ENCODE data around the gene KIAA1328. TPM values are rescaled to one million over a fixed set of nuclear protein-coding genes. Genes with fewer than 3 reads are reported as not detected.
A peak's percentile ranks its signal among the peaks of the same experiment; 100 is the strongest.
"Not testable (repeated sequence)": the region's sequence is repeated elsewhere in the genome, so short reads cannot be mapped to it uniquely, and the experiment has no call there.

The KIAA1328 gene
- total RNA-seq, 1 donor from 2014 or later = 7.9 TPM

GRCh38 chr18:36812678-36813077, 16.2 kb upstream of the KIAA1328 start:
- Mint-ChIP-seq H3K4me1 (ENCODE audit: low read depth) (peaks cover 4% of the 10 kb centered on the region), H3K27ac (no peak overlapping the region), H3K27me3 (ENCODE audit: low read depth) (no peaks in the 10 kb centered on the region), H3K9me3 (no peaks in the 10 kb centered on the region), H3K4me3 (ENCODE audit: low read depth) (no peak overlapping the region), H3K36me3 (ENCODE audit: low read depth) (peaks cover 56% of the 10 kb centered on the region)
- intact Hi-C loops (cut with micrococcal nuclease) = no loop called here
- DNase-seq (ENCODE audit: low spot score) = no peak

- Mint-ChIP-seq H3K9me3 (no peaks in the 10 kb centered on the region), H3K27ac (no peak overlapping the region), H3K4me3 (ENCODE audit: low read depth) (no peak overlapping the region)
Measured at GRCh38 chr18:36813101-36813775, 15.7 kb upstream of the KIAA1328 start.

GRCh38 chr18:36813824-36814223, 15.1 kb upstream of the KIAA1328 start:
- Mint-ChIP-seq H3K36me3 (ENCODE audit: low read depth) (peaks cover 62% of the 10 kb centered on the region), H3K4me1 (ENCODE audit: low read depth) (peaks cover 4% of the 10 kb centered on the region), H3K27ac (peak overlapping the region; percentile 12), H3K9me3 (no peaks in the 10 kb centered on the region), H3K4me3 (ENCODE audit: low read depth) (no peak overlapping the region), H3K27me3 (ENCODE audit: low read depth) (no peaks in the 10 kb centered on the region)
- no peak for DNase-seq (ENCODE audit: low spot score)
- intact Hi-C loops (cut with micrococcal nuclease) = no loop called here

More at GRCh38 chr18:36813101-36813775, 15.7 kb upstream of the KIAA1328 start:
- Mint-ChIP-seq H3K36me3 (ENCODE audit: low read depth) (peaks cover 56% of the 10 kb centered on the region), H3K27me3 (ENCODE audit: low read depth) (no peaks in the 10 kb centered on the region), H3K4me1 (ENCODE audit: low read depth) (peaks cover 4% of the 10 kb centered on the region)
- no peak for DNase-seq (ENCODE audit: low spot score)
- intact Hi-C loops (cut with micrococcal nuclease) = no loop called here

GRCh38 chr18:36814994-36815393, 13.9 kb upstream of the KIAA1328 start:
- H3K4me3 Mint-ChIP-seq (ENCODE audit: low read depth) = no peak overlapping the region
- H3K27me3 Mint-ChIP-seq (ENCODE audit: low read depth) = no peaks in the 10 kb centered on the region
- no peak for DNase-seq (ENCODE audit: low spot score)
- H3K27ac Mint-ChIP-seq = no peak overlapping the region
- peaks cover 65% of the 10 kb centered on the region for H3K36me3 Mint-ChIP-seq (ENCODE audit: low read depth)
- H3K9me3 Mint-ChIP-seq = no peaks in the 10 kb centered on the region
- intact Hi-C loops (cut with micrococcal nuclease) = no loop called here
- H3K4me1 Mint-ChIP-seq (ENCODE audit: low read depth) = peaks cover 3% of the 10 kb centered on the region

DNA sequence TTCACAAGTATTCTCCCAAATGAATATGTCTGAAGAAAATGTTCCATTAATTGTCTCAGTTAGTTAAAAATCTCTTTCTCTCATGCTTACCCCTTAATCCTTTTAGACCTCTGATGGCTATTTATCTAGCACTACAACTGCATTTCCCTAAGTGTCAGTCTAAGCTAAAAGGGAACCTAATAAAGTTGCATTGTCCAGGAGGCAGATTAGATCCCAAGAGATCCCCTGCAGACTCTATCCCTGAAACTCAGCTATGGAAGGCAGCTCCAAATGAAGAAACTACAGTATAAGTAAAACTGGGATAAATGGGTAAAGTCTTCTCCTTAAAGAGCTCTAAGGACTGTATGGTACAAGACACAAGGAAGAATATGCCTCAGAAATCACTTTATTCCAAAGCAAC, 12.8 kb upstream of the KIAA1328 start:
- H3K4me3 Mint-ChIP-seq (ENCODE audit: low read depth); H3K4me1 Mint-ChIP-seq (ENCODE audit: low read depth); DNase-seq (ENCODE audit: low spot score); H3K9me3 Mint-ChIP-seq; intact Hi-C loops (cut with micrococcal nuclease); H3K27me3 Mint-ChIP-seq (ENCODE audit: low read depth); H3K27ac Mint-ChIP-seq: not testable (repeated sequence)
- H3K36me3 Mint-ChIP-seq (ENCODE audit: low read depth) = peaks cover 69% of the 10 kb centered on the region

GRCh38 chr18:36817039-36817438, 11.9 kb upstream of the KIAA1328 start:
- Mint-ChIP-seq H3K9me3 (no peaks in the 10 kb centered on the region), H3K36me3 (ENCODE audit: low read depth) (peaks cover 75% of the 10 kb centered on the region), H3K4me1 (ENCODE audit: low read depth) (no peaks in the 10 kb centered on the region), H3K27ac (no peak overlapping the region), H3K27me3 (ENCODE audit: low read depth) (no peaks in the 10 kb centered on the region), H3K4me3 (ENCODE audit: low read depth) (no peak overlapping the region)
- DNase-seq (ENCODE audit: low spot score) = no peak
- intact Hi-C loops (cut with micrococcal nuclease) = no loop called here

GRCh38 chr18:36818652-36819051, 10.3 kb upstream of the KIAA1328 start:
- intact Hi-C loops (cut with micrococcal nuclease) = no loop called here
- H3K36me3 Mint-ChIP-seq (ENCODE audit: low read depth) = peaks cover 62% of the 10 kb centered on the region
- no peaks in the 10 kb centered on the region for H3K9me3 Mint-ChIP-seq
- H3K27me3 Mint-ChIP-seq (ENCODE audit: low read depth) = no peaks in the 10 kb centered on the region
- no peak for DNase-seq (ENCODE audit: low spot score)
- H3K27ac Mint-ChIP-seq = no peak overlapping the region
- no peak overlapping the region for H3K4me3 Mint-ChIP-seq (ENCODE audit: low read depth)
- H3K4me1 Mint-ChIP-seq (ENCODE audit: low read depth) = no peaks in the 10 kb centered on the region

- Mint-ChIP-seq H3K4me1 (ENCODE audit: low read depth) (peaks cover 9% of the 10 kb centered on the region), H3K9me3 (no peaks in the 10 kb centered on the region), H3K27ac (no peak overlapping the region), H3K36me3 (ENCODE audit: low read depth) (peaks cover 62% of the 10 kb centered on the region), H3K27me3 (ENCODE audit: low read depth) (no peaks in the 10 kb centered on the region), H3K4me3 (ENCODE audit: low read depth) (no peak overlapping the region)
- intact Hi-C loops (cut with micrococcal nuclease) = no loop called here
- no peak for DNase-seq (ENCODE audit: low spot score)
Measured at GRCh38 chr18:36819621-36820020, 9.3 kb upstream of the KIAA1328 start.

DNA sequence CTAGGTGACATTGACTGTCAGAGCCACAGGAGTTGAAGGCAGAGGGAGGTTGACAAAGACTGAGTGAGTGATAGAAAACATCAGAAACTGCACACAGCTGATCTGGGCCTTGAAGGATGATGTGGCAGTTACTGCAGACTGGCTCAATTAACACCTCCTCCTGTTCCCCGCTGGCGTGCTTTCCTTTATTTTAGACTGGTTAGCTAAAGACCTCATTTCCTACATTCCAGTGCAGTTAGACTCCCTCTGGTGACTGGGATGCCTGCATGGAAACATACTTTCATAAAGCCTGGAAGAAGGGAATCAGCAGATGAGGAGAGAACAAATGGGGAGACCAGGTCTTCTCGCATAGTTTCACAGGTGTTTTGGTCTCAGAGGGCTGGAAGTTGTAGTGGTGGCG, 7.2 kb upstream of the KIAA1328 start:
- Mint-ChIP-seq H3K4me3 (ENCODE audit: low read depth) (no peak overlapping the region), H3K36me3 (ENCODE audit: low read depth) (peaks cover 57% of the 10 kb centered on the region), H3K27ac (no peak overlapping the region), H3K4me1 (ENCODE audit: low read depth) (peaks cover 14% of the 10 kb centered on the region), H3K9me3 (no peaks in the 10 kb centered on the region), H3K27me3 (ENCODE audit: low read depth) (no peaks in the 10 kb centered on the region)
- DNase-seq (ENCODE audit: low spot score) = no peak
- intact Hi-C loops (cut with micrococcal nuclease) = no loop called here

GRCh38 chr18:36825526-36825925, 3.4 kb upstream of the KIAA1328 start:
- Mint-ChIP-seq H3K4me3 (ENCODE audit: low read depth) (no peak overlapping the region), H3K36me3 (ENCODE audit: low read depth) (peaks cover 38% of the 10 kb centered on the region), H3K9me3 (no peaks in the 10 kb centered on the region), H3K27ac (no peak overlapping the region), H3K4me1 (ENCODE audit: low read depth) (peaks cover 34% of the 10 kb centered on the region), H3K27me3 (ENCODE audit: low read depth) (no peaks in the 10 kb centered on the region)
- no peak for DNase-seq (ENCODE audit: low spot score)
- intact Hi-C loops (cut with micrococcal nuclease) = loop anchor here (5.0 kb wide), 1 partner anchor 53 kb away; no protein-coding TSS in a partner anchor

DNA sequence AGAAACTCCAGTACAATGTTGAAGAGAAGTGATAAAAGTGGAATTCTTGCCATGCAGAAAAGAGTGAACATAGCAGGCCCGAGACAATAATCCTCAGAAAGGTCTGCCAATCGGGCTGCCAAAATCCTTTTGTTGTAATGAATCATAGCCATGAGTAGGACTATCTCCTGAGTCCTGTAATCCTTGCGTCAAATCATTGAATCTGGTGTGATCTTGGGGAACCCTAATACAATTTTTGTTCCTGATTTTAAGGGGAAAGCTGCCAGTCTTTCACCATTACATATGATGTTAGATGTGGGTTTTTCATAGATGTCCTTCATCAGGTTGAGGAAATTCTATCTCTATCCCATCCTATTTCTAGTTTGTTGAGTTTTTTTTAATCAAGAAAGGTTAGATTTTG, 2.4 kb upstream of the KIAA1328 start:
- no peak overlapping the region for H3K4me3 Mint-ChIP-seq (ENCODE audit: low read depth)
- no peaks in the 10 kb centered on the region for H3K9me3 Mint-ChIP-seq
- intact Hi-C loops (cut with micrococcal nuclease) = loop anchor here (5.0 kb wide), 1 partner anchor 54 kb away; no protein-coding TSS in a partner anchor
- peaks cover 43% of the 10 kb centered on the region for H3K4me1 Mint-ChIP-seq (ENCODE audit: low read depth)
- peaks cover 30% of the 10 kb centered on the region for H3K36me3 Mint-ChIP-seq (ENCODE audit: low read depth)
- H3K27me3 Mint-ChIP-seq (ENCODE audit: low read depth) = no peaks in the 10 kb centered on the region
- no peak overlapping the region for H3K27ac Mint-ChIP-seq
- no peak for DNase-seq (ENCODE audit: low spot score)

DNA sequence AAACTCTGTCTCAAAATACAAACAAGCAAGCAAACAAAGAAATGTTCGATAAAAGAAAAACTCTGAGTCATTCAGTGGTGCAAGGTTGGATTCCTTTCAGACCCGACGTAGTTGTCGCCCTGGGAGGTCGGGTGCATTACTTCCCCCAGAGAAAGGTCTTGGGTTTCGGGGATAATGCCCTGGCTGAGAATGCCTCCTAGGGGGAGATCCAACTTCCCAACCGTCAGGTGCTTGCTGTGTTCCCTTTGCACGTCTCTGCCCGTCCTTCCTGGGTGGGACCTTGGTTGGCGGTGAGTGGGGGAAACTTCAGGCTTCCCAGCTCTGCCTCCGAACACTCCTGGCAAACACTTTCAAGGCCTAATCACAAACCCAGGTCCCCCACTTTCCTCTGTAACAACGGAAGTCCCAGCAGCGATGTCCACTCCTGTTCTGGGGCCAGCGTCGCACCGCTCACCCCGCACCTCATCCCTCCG, 734 bp upstream of the KIAA1328 start:
- Mint-ChIP-seq H3K27ac (peak overlapping the region; percentile 95), H3K36me3 (ENCODE audit: low read depth) (peaks cover 26% of the 10 kb centered on the region), H3K4me1 (ENCODE audit: low read depth) (peaks cover 46% of the 10 kb centered on the region), H3K4me3 (ENCODE audit: low read depth) (peak overlapping the region; percentile 88), H3K27me3 (ENCODE audit: low read depth) (no peaks in the 10 kb centered on the region), H3K9me3 (no peaks in the 10 kb centered on the region)
- peak; percentile 15 for DNase-seq (ENCODE audit: low spot score)
- intact Hi-C loops (cut with micrococcal nuclease) = loop anchor here (2.0 to 5.0 kb wide), 4 partner anchors 23 to 855 kb away; partner anchors contain the start of genes ELP2, RMP24 and SLC39A6

DNA sequence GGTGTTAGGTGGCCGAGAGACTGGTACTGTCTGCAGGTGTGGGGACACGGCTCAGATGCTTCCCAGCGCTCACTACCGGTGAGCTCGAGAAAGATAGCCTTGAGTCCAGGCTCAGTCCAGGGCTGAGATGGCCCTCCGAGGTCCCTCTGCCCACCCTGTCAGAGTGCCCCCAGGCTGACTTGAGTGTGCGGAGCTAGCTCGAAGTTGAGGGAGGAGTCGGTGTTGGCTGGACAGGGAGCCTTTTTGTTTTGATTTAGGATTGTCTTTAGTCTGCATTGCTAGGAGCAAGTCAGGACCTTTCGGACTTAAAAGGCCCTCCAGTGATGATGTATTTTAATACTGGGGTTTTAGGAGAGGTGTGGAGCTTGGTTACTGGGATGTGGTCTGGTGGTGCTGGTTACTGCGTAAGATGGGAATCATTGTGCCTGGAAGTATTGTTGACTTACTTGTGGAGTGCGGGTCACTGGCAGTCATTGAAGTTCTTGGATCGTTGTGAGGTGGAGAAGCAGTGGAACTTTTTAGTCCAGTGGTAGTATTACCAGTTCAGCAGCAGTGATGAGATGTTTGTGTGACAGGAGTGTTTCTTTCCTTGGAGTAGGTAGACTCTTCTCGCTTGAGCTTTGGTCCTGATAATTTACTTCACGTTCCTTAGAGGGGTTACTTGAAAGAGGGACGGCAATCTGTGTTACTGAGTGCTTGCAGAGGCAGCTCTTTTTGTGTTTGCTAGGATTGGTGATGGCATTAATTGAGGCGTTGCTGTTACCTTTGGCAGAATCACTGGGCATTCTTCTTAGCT, 633 bp downstream of the KIAA1328 start:
- DNase-seq (ENCODE audit: low spot score) = no peak
- Mint-ChIP-seq H3K9me3 (no peaks in the 10 kb centered on the region), H3K4me3 (ENCODE audit: low read depth) (peak overlapping the region; percentile 88), H3K27ac (peak overlapping the region; percentile 78), H3K4me1 (ENCODE audit: low read depth) (peaks cover 40% of the 10 kb centered on the region), H3K36me3 (ENCODE audit: low read depth) (peaks cover 15% of the 10 kb centered on the region), H3K27me3 (ENCODE audit: low read depth) (no peaks in the 10 kb centered on the region)
- intact Hi-C loops (cut with micrococcal nuclease) = loop anchor here (2.0 to 5.0 kb wide), 4 partner anchors 21 to 857 kb away; partner anchors contain the start of genes ELP2, RMP24 and SLC39A6
